Stomach smooth muscle (tissue), 2 donors: ENCODE data around the gene COL24A1.

Source experiments
- H3K27ac ChIP-seq: one replicate; pipeline ENCODE4 v1.7.0; 2013; ENCODE audit warnings: mild to moderate bottlenecking, low read length, inconsistent platforms
- H3K27me3 ChIP-seq, 2 donors: one replicate each; pipeline ENCODE4 v1.7.0; 2013; ENCODE audit warnings: low read length in 2 of 2; ENCODE audit not compliant: insufficient read depth in 2 of 2, control insufficient read depth in 1 of 2
- H3K36me3 ChIP-seq, 2 donors: one replicate each; pipeline ENCODE4 v1.7.0; 2013; ENCODE audit warnings: low read length in 2 of 2; ENCODE audit not compliant: control insufficient read depth in 2 of 2, insufficient read depth in 2 of 2
- H3K4me1 ChIP-seq: one replicate; pipeline ENCODE4 v1.7.0; 2013; ENCODE audit warnings: low read length; ENCODE audit not compliant: control insufficient read depth, insufficient read depth
- H3K4me3 ChIP-seq, 2 donors: one replicate each; pipeline ENCODE4 v1.7.0; 2013; ENCODE audit warnings: low read length in 2 of 2
- H3K9ac ChIP-seq, 2 donors: one replicate each; pipeline ENCODE4 v1.7.0; 2013; ENCODE audit warnings: low read length in 2 of 2, mild to moderate bottlenecking in 1 of 2
- H3K9me3 ChIP-seq, 2 donors: one replicate each; pipeline ENCODE4 v1.7.0; 2013; ENCODE audit warnings: low read length in 2 of 2; ENCODE audit not compliant: control insufficient read depth in 2 of 2
- donor health status: healthy.
- donor health status: Pancreatic carcinoma.

The COL24A1 gene

DNA sequence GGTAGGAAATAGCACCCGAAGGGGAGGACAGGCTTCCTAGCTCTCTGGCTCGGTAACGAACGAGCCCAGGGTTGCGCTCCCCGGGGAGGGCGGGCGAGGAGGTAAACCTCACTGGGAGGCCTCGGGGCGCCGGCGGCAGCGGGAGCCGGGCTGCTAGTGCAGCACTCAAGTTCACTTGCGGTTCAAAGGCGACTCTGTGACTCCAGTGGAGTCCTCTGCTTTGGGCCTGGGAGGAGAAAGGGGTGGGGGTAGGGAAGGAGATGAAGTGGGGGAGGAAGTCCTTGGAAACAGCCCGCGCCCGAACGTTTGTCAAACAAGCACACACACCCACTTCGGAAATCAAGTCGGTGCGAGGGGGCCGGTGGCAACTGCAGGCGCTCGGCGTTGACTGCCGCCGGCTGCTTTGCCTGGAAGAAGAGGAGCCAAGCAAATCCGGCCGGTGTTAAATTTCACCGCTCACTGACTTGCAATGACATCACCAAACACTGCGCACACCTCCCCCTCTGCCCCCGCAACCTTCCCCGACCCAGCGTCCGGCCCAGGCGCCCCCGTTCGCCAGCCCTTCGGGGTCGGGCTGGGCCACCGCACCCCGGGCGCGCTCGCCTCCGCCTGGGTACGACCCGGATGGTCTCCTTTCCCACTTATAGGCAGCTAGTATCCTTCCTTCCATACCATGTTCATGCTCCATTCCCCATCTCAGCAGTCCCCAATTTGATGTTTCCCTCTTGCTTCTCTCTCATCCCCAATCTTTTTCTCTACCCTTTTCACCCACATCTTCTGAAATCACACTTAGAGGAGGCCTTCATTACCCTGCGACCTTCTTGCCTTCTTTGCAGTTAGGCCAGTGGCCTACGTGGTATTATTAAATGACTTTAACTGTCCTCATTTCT is at the start of gene COL24A1:
Gene COL24A1, minus strand, starts transcription at position 207 of the 890 bp plus-strand sequence. CDS start 376 bp downstream, outside the sequence.
- Histone ChIP-seq H3K9me3 (no peaks in the 10 kb centered on the region), H3K36me3 (no peaks in the 10 kb centered on the region), H3K4me1 (peaks cover 25% of the 10 kb centered on the region), H3K4me3 (peak within 1 kb of the TSS; percentile 79 to 92), H3K27ac (peak within 1 kb of the TSS; percentile 84), H3K27me3 (no peaks in the 10 kb centered on the region), H3K9ac (peak within 1 kb of the TSS; percentile 65 to 66)

DNA sequence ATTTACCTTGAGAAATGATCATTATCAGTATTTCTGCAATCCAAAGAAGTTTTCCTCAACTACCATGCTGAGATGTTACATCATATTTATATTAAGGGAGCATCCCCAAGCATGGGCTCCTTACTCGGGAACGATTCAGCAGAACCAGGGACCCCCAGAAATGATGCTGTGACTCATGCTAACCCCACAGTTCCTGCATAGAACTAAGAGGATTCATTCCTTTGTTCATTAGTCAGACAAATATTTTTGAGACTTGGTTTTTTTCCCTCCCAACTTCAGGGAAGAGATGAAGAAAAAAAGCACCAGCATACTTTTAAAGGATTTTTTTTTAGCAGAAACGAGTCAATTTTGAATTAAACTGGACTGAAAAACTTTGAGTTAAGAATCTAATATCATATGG is 49.2 kb upstream of the COL24A1 start:
- H3K36me3 ChIP-seq: no peaks in the 10 kb centered on the region
- H3K4me1 ChIP-seq: no peaks in the 10 kb centered on the region
- no peak overlapping the region for H3K9ac ChIP-seq
- no peaks in the 10 kb centered on the region for H3K9me3 ChIP-seq
- H3K27me3 ChIP-seq: no peaks in the 10 kb centered on the region
- no peak overlapping the region for H3K4me3 ChIP-seq
- H3K27ac ChIP-seq: no peak overlapping the region

DNA sequence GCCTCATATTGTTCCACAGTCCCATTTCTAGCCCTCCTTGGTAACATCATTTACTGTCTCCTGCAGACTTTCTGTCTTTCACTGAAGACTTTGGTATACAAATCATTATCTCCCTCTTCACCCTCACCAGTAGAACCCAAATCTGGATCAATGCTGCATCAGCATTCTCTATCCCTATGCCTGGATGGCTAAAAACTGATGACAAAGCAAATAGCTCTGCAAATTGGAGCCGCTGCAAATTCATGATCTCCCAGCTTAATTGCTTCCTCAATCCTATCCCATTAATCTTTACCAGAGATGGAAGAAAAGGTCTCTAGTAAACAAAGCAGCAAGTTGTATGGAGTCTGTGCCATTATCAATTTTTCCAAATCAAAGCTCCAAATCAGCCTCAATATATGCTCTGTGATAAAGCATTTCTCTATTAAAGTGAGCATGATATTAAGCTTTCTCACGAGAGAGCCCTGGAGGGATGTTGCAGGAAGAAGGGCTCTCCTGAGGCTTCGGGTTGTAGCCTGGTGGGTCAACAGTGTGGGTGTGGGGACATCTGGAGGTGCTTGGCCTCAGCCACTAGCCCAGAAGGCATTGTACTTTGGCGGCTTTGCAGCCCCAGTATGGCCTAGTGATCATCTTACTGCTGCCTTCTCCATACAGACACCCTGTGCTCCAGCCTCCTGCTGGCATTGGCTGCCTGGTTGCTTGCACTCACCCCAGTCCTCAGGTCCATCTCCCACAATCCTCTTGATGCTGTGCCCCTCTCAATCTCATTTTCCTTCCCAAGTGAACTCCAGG is 46.2 kb upstream of the COL24A1 start:
- no peaks in the 10 kb centered on the region for H3K9me3 ChIP-seq
- H3K27me3 ChIP-seq: no peaks in the 10 kb centered on the region
- H3K27ac ChIP-seq: no peak overlapping the region
- no peak overlapping the region for H3K4me3 ChIP-seq
- H3K4me1 ChIP-seq: no peaks in the 10 kb centered on the region
- H3K9ac ChIP-seq: no peak overlapping the region
- H3K36me3 ChIP-seq: no peaks in the 10 kb centered on the region

DNA sequence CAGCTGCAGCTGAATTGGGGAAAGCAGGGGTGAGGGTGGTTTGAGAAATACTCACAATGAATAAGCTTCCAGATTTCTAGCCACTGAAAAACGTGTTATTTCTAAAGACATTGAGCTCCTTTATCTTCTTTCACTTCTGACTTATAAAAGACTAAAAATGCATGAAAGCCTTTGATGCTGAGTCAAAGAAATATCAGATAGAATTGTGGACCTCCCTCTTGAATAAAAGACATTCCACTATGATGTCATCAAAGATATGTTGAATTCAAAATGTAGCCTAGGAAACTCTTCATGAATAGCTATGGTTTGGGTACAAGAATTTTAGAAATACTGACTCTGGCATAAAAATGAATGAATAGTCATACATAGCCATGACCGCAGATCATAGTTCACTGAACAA is 44.7 kb upstream of the COL24A1 start:
- Histone ChIP-seq H3K4me1 (no peaks in the 10 kb centered on the region), H3K27me3 (no peaks in the 10 kb centered on the region), H3K9me3 (no peaks in the 10 kb centered on the region), H3K4me3 (no peak overlapping the region), H3K36me3 (no peaks in the 10 kb centered on the region), H3K27ac (no peak overlapping the region), H3K9ac (no peak overlapping the region)

DNA sequence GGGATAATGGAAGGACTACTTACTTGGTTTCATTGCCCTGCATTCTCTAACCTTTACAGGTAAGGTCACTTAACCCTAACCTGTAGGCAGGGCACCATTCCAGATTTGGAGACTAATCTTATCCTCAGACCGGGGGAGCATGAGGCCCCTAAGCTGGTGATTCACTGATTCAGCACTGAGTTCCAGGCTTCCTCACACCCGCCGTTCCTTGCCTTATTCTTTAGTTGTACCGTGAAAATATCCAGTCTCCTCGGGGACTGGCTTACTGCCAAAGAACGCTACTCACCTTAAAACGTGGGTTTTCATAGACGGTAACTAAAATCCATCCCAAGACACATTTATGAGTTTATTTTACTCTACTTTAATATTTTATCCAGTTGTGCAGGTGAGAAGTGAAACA is 44.3 kb upstream of the COL24A1 start:
- no peak overlapping the region for H3K9ac ChIP-seq
- H3K4me3 ChIP-seq: no peak overlapping the region
- H3K27me3 ChIP-seq: no peaks in the 10 kb centered on the region
- H3K27ac ChIP-seq: no peak overlapping the region
- no peaks in the 10 kb centered on the region for H3K36me3 ChIP-seq
- no peaks in the 10 kb centered on the region for H3K9me3 ChIP-seq
- no peaks in the 10 kb centered on the region for H3K4me1 ChIP-seq

DNA sequence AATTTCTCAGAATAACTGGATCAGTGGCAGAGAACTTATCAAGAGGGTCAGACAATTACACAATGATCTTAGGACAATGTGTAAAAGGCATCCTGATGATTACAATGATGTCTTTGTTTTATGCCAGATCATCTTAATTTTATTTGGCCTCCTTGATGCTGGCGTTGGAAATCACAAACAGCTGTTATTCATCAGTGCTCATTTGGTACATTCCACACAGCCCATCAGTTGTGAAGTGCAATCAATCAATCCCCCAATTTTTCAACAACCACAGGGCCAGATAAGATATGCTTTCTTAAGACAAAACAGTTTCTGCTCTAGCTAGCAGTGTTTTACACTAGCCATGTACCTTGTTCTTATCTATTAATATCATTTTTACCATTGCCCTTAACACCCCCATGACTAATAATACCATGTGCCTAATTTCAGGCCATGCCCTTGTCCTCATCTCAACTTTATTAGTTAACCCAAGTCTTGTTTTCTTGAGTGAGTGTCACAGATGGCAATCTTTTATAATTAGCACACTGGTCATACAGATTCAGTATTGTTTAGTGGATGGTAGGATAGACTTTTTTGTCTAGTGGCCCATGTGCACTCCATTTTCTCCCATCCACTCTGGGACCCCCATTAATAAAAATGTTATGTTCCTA is 40.8 kb upstream of the COL24A1 start:
- H3K9me3 ChIP-seq: no peaks in the 10 kb centered on the region
- H3K27ac ChIP-seq: no peak overlapping the region
- H3K9ac ChIP-seq: no peak overlapping the region
- H3K36me3 ChIP-seq: no peaks in the 10 kb centered on the region
- H3K4me1 ChIP-seq: no peaks in the 10 kb centered on the region
- no peaks in the 10 kb centered on the region for H3K27me3 ChIP-seq
- H3K4me3 ChIP-seq: no peak overlapping the region

DNA sequence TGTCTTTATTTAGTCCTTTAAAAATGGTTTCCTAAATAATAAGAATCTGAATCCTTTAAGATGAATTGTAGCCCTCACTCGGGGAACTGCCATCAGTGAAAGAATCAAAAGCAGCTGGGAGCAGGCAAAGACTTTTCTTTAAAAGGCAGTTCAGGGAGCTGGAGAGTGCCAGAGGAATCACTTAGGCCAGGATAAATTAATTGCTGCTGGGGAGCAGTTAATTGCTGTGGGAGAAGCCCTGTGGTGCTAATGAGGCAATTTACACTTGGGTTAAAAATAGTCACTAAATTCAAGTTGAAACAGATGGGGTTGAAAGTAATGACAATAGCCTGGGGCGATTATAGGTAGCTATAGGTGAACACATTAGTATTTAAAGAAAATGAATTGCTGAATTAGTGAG is 38.7 kb upstream of the COL24A1 start:
- H3K4me3 ChIP-seq: no peak overlapping the region
- peak overlapping the region; percentile 56 for H3K27ac ChIP-seq
- H3K4me1 ChIP-seq: no peaks in the 10 kb centered on the region
- no peaks in the 10 kb centered on the region for H3K36me3 ChIP-seq
- no peaks in the 10 kb centered on the region for H3K27me3 ChIP-seq
- no peak overlapping the region for H3K9ac ChIP-seq
- peaks cover 0 to 2% of the 10 kb centered on the region in 2 donors for H3K9me3 ChIP-seq

DNA sequence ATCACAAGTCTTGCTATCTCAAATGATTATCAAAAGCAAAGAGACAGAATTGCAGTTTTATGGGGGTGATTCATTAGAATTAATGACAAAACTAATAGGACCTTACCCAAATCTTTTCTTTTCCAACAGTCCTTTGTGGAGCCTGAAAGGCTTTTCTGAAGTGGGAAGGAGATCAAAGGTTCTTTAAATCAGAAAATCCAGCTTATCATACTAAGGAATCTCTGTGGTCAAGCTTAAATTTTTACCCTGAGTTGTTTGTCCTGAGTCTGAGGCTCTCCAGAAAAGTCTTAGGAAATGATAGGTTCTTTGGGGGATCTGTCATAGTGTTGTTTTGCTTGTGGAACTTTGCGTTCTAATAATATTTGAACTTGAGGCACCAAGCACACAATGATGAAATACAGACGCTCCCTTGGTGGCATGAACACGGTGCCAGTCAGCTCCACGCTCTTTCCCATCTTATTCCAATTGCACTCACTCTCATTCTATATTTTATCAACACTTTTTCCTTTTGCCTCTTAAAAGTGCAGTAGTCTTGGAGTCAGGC is 38.0 kb upstream of the COL24A1 start:
- no peaks in the 10 kb centered on the region for H3K27me3 ChIP-seq
- no peaks in the 10 kb centered on the region for H3K36me3 ChIP-seq
- H3K27ac ChIP-seq: peak overlapping the region; percentile 56

DNA sequence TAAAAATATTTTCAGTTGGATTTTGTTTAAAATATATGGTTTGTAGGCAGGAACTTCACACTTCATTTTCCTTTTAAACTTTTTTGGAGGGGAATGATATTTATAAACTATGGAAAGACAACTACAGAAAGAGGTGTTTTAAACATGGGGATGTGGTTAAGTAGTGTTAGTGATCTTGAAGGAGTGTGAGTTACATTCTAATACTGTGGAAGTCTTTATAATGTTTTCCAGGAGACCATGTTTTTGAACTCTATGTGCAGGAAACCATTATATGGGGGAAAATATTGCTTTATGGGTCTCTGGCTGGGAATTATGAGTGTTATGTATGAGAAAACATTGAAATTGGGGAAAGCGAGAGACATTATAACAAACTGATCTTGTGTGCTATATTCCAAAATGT is 35.8 kb upstream of the COL24A1 start:
- H3K27ac ChIP-seq: peak overlapping the region; percentile 4
- no peak overlapping the region for H3K9ac ChIP-seq
- H3K36me3 ChIP-seq: no peaks in the 10 kb centered on the region
- no peaks in the 10 kb centered on the region for H3K27me3 ChIP-seq
- peaks cover 0 to 2% of the 10 kb centered on the region in 2 donors for H3K9me3 ChIP-seq
- H3K4me3 ChIP-seq: no peak overlapping the region
- no peaks in the 10 kb centered on the region for H3K4me1 ChIP-seq

More for the DNA sequence above, 38.0 kb upstream of the COL24A1 start:
- no peaks in the 10 kb centered on the region for H3K4me1 ChIP-seq
- H3K9ac ChIP-seq: no peak overlapping the region
- no peak overlapping the region for H3K4me3 ChIP-seq
- peaks cover 0 to 2% of the 10 kb centered on the region in 2 donors for H3K9me3 ChIP-seq

DNA sequence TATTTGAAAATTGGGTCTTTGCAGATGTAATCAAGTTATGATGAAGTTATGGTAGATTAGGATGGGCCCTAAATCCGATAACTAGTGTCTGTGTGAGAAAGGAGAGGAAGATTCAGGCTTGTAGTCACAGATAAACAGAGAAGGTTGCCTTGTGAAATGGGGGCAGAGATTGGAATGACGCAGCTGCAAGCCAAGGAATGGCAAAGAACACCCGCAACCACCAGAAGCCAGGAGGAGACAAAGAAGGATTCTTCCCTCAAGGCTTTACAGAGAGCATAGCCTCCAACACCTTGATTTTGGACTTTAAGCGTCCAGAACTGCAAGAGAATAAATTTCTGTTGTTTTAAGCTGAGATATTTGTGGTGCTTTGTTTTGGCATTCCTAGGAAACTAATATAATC is 35.4 kb upstream of the COL24A1 start:
- Histone ChIP-seq H3K4me3 (no peak overlapping the region), H3K4me1 (no peaks in the 10 kb centered on the region), H3K36me3 (no peaks in the 10 kb centered on the region), H3K27ac (peak overlapping the region; percentile 4), H3K9me3 (peaks cover 0 to 2% of the 10 kb centered on the region in 2 donors), H3K9ac (no peak overlapping the region), H3K27me3 (no peaks in the 10 kb centered on the region)
